ENCODE results near the gene CHST9.

Gene CHST9

DNA sequence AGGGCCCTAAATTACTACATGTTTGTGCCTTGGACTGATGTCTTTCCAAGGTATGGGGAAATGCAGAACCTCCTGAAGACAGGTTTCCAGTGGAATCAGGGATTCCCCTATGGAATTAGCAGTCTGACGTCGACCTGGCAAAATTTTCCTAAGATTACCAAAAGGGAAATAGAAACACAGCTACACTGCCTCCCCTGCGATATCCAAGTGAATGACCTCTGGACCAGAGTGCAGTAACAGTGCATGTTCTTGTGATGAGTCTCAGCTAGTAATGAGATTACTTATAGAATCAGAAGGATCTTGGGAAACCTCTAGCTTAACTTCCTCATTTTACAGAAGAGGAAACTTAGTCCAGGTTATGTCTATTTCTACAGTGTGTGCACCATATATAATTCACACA is 21.3 kb upstream of the CHST9 start:
- H3K36me3 ChIP-seq (ENCODE audit: control insufficient read depth, insufficient read depth, low read length) = no peaks in the 10 kb centered on the region
- H3K9me3 ChIP-seq (ENCODE audit: control insufficient read depth, insufficient read depth, low read length) = no peaks in the 10 kb centered on the region
- H3K4me3 ChIP-seq (ENCODE audit: low read depth, low read length) = no peak overlapping the region
- H3K9ac ChIP-seq (ENCODE audit: low read depth, low read length) = no peak overlapping the region
- no peaks in the 10 kb centered on the region for H3K4me1 ChIP-seq (ENCODE audit: control insufficient read depth, insufficient read depth, low read length)
- no peaks in the 10 kb centered on the region for H3K27me3 ChIP-seq (ENCODE audit: control insufficient read depth, insufficient read depth, low read length)

GRCh38 chr18:27202741-27203140 is 17.6 kb upstream of the CHST9 start:
- no peaks in the 10 kb centered on the region for H3K27me3 ChIP-seq (ENCODE audit: control insufficient read depth, insufficient read depth, low read length)
- H3K9me3 ChIP-seq (ENCODE audit: control insufficient read depth, insufficient read depth, low read length) = no peaks in the 10 kb centered on the region
- H3K9ac ChIP-seq (ENCODE audit: low read depth, low read length) = no peak overlapping the region
- H3K4me1 ChIP-seq (ENCODE audit: control insufficient read depth, insufficient read depth, low read length) = no peaks in the 10 kb centered on the region
- no peaks in the 10 kb centered on the region for H3K36me3 ChIP-seq (ENCODE audit: control insufficient read depth, insufficient read depth, low read length)
- no peak overlapping the region for H3K4me3 ChIP-seq (ENCODE audit: low read depth, low read length)

- no peak overlapping the region for H3K9ac ChIP-seq (ENCODE audit: low read depth, low read length)
- no peaks in the 10 kb centered on the region for H3K9me3 ChIP-seq (ENCODE audit: control insufficient read depth, insufficient read depth, low read length)
- no peaks in the 10 kb centered on the region for H3K27me3 ChIP-seq (ENCODE audit: control insufficient read depth, insufficient read depth, low read length)
- no peaks in the 10 kb centered on the region for H3K4me1 ChIP-seq (ENCODE audit: control insufficient read depth, insufficient read depth, low read length)
- no peaks in the 10 kb centered on the region for H3K36me3 ChIP-seq (ENCODE audit: control insufficient read depth, insufficient read depth, low read length)
- no peak overlapping the region for H3K4me3 ChIP-seq (ENCODE audit: low read depth, low read length)
Measured at GRCh38 chr18:27198036-27198435, 12.9 kb upstream of the CHST9 start.

GRCh38 chr18:27188309-27188708 is 3.2 kb upstream of the CHST9 start:
- Histone ChIP-seq H3K9me3 (ENCODE audit: control insufficient read depth, insufficient read depth, low read length) (no peaks in the 10 kb centered on the region), H3K9ac (ENCODE audit: low read depth, low read length) (no peak overlapping the region), H3K4me1 (ENCODE audit: control insufficient read depth, insufficient read depth, low read length) (peaks cover 5% of the 10 kb centered on the region), H3K36me3 (ENCODE audit: control insufficient read depth, insufficient read depth, low read length) (no peaks in the 10 kb centered on the region), H3K27me3 (ENCODE audit: control insufficient read depth, insufficient read depth, low read length) (no peaks in the 10 kb centered on the region), H3K4me3 (ENCODE audit: low read depth, low read length) (no peak overlapping the region)

GRCh38 chr18:27185897-27186296 is 789 bp upstream of the CHST9 start:
- Histone ChIP-seq H3K36me3 (ENCODE audit: control insufficient read depth, insufficient read depth, low read length) (no peaks in the 10 kb centered on the region), H3K27me3 (ENCODE audit: control insufficient read depth, insufficient read depth, low read length) (no peaks in the 10 kb centered on the region), H3K9me3 (ENCODE audit: control insufficient read depth, insufficient read depth, low read length) (no peaks in the 10 kb centered on the region), H3K9ac (ENCODE audit: low read depth, low read length) (no peak overlapping the region), H3K4me1 (ENCODE audit: control insufficient read depth, insufficient read depth, low read length) (peaks cover 14% of the 10 kb centered on the region), H3K4me3 (ENCODE audit: low read depth, low read length) (peak overlapping the region; percentile 57)

DNA sequence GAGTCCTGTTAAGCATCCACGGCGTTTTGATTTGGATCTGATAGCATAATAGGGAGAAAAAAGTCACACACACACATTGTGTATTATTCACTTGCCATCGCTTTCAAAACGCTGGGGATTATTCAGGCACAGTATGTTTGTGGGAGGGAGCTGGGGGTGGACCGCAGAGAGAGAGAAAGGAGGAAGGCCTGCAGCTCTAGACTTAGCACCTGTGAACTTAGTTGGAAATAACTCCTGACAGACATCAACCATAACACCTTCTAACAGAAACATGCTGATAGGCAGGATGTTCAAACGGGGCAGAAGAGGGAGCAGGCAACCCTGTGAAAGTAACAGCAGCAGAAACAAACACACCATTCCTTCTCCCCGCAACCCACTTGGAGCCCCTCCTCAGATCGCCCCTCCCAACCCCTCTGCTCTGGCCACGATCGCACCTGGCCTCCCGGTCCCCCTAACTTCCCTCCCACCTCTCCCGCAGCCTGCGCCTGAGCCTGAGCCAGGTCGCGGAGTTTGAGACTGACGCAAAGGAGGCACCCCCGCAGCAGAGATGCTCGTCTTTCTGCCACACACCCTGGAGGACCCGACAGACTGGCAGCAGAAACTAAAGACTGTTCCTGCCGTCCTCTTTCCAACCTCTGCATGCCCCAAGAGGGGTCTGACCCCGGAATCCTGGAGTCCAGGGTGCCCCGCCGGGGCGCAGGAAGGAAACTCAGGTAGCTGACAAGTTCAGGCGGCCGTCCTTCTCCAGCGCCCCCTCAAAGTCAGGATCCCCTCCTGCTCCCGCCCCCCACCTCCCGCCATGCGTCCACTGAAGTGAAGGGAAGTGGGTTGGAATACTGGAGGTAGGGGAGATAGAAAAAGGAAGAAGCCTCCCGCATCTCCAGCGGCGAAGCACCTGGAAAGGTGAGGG is 738 bp downstream of the CHST9 start:
- Histone ChIP-seq H3K9me3 (ENCODE audit: control insufficient read depth, insufficient read depth, low read length) (no peaks in the 10 kb centered on the region), H3K4me1 (ENCODE audit: control insufficient read depth, insufficient read depth, low read length) (peaks cover 14% of the 10 kb centered on the region), H3K9ac (ENCODE audit: low read depth, low read length) (peak overlapping the region; percentile 28), H3K36me3 (ENCODE audit: control insufficient read depth, insufficient read depth, low read length) (no peaks in the 10 kb centered on the region), H3K27me3 (ENCODE audit: control insufficient read depth, insufficient read depth, low read length) (no peaks in the 10 kb centered on the region), H3K4me3 (ENCODE audit: low read depth, low read length) (peak overlapping the region; percentile 65)

- Histone ChIP-seq H3K4me1 (ENCODE audit: control insufficient read depth, insufficient read depth, low read length) (peaks cover 30% of the 10 kb centered on the region), H3K4me3 (ENCODE audit: low read depth, low read length) (no peak overlapping the region), H3K9me3 (ENCODE audit: control insufficient read depth, insufficient read depth, low read length) (no peaks in the 10 kb centered on the region), H3K27me3 (ENCODE audit: control insufficient read depth, insufficient read depth, low read length) (no peaks in the 10 kb centered on the region), H3K9ac (ENCODE audit: low read depth, low read length) (no peak overlapping the region), H3K36me3 (ENCODE audit: control insufficient read depth, insufficient read depth, low read length) (no peaks in the 10 kb centered on the region)
Measured at GRCh38 chr18:27181726-27182125, 3.4 kb downstream of the CHST9 start.

GRCh38 chr18:27178424-27178823 is 6.7 kb downstream of the CHST9 start:
- H3K27me3 ChIP-seq (ENCODE audit: control insufficient read depth, insufficient read depth, low read length) = no peaks in the 10 kb centered on the region
- H3K36me3 ChIP-seq (ENCODE audit: control insufficient read depth, insufficient read depth, low read length) = no peaks in the 10 kb centered on the region
- no peaks in the 10 kb centered on the region for H3K9me3 ChIP-seq (ENCODE audit: control insufficient read depth, insufficient read depth, low read length)
- peaks cover 39% of the 10 kb centered on the region for H3K4me1 ChIP-seq (ENCODE audit: control insufficient read depth, insufficient read depth, low read length)
- H3K9ac ChIP-seq (ENCODE audit: low read depth, low read length) = no peak overlapping the region
- no peak overlapping the region for H3K4me3 ChIP-seq (ENCODE audit: low read depth, low read length)

DNA sequence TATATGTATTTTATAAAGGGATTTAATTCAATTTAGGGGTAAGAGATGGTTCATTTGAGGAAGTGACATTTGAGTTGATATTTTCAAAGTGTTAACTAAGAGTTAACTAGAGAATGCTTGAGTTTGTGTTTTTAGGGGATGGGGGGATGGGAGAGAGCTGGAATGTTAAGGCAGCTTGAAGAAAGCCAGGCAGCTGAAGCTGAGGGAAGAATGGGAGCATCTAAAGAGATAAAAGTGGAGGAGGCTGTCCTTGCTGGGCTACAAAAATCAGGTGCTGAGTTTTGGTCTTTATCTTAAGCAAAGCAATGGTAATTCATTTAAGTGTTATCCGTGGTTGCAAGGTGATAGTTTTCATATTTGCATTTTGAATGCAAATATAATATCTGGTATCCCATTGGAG is 9.2 kb downstream of the CHST9 start:
- Histone ChIP-seq H3K4me1 (ENCODE audit: control insufficient read depth, insufficient read depth, low read length) (peaks cover 29% of the 10 kb centered on the region), H3K9ac (ENCODE audit: low read depth, low read length) (no peak overlapping the region), H3K4me3 (ENCODE audit: low read depth, low read length) (no peak overlapping the region), H3K9me3 (ENCODE audit: control insufficient read depth, insufficient read depth, low read length) (no peaks in the 10 kb centered on the region), H3K36me3 (ENCODE audit: control insufficient read depth, insufficient read depth, low read length) (no peaks in the 10 kb centered on the region), H3K27me3 (ENCODE audit: control insufficient read depth, insufficient read depth, low read length) (no peaks in the 10 kb centered on the region)

DNA sequence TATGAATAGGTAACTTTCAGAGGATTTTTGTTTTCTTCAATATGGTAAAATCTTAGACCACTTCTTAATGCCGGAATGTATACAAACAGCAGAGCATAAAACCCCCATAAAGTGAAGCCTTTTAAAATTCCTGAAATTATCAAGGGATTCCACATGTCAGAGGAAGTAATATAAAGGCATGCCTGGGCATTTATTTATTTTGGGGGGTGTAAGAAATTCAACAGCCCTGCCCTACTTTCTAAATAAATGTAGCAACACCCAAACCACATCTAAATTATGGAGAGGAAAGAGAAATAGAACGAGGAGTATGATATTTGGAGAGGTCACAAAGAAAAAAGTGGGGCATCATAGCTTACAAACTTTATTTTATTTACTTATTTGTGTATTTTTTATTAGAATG is 9.9 kb downstream of the CHST9 start:
- no peaks in the 10 kb centered on the region for H3K9me3 ChIP-seq (ENCODE audit: control insufficient read depth, insufficient read depth, low read length)
- no peak overlapping the region for H3K4me3 ChIP-seq (ENCODE audit: low read depth, low read length)
- peaks cover 29% of the 10 kb centered on the region for H3K4me1 ChIP-seq (ENCODE audit: control insufficient read depth, insufficient read depth, low read length)
- H3K36me3 ChIP-seq (ENCODE audit: control insufficient read depth, insufficient read depth, low read length) = no peaks in the 10 kb centered on the region
- no peak overlapping the region for H3K9ac ChIP-seq (ENCODE audit: low read depth, low read length)
- no peaks in the 10 kb centered on the region for H3K27me3 ChIP-seq (ENCODE audit: control insufficient read depth, insufficient read depth, low read length)

- Histone ChIP-seq H3K9ac (ENCODE audit: low read depth, low read length) (no peak overlapping the region), H3K27me3 (ENCODE audit: control insufficient read depth, insufficient read depth, low read length) (no peaks in the 10 kb centered on the region), H3K4me1 (ENCODE audit: control insufficient read depth, insufficient read depth, low read length) (peaks cover 16% of the 10 kb centered on the region), H3K9me3 (ENCODE audit: control insufficient read depth, insufficient read depth, low read length) (no peaks in the 10 kb centered on the region), H3K4me3 (ENCODE audit: low read depth, low read length) (no peak overlapping the region), H3K36me3 (ENCODE audit: control insufficient read depth, insufficient read depth, low read length) (no peaks in the 10 kb centered on the region)
Measured at GRCh38 chr18:27171993-27172392, 13.1 kb downstream of the CHST9 start.

- Histone ChIP-seq H3K36me3 (ENCODE audit: control insufficient read depth, insufficient read depth, low read length) (peaks cover 3% of the 10 kb centered on the region), H3K4me1 (ENCODE audit: control insufficient read depth, insufficient read depth, low read length) (no peaks in the 10 kb centered on the region), H3K9me3 (ENCODE audit: control insufficient read depth, insufficient read depth, low read length) (peaks cover 2% of the 10 kb centered on the region), H3K9ac (ENCODE audit: low read depth, low read length) (no peak overlapping the region), H3K27me3 (ENCODE audit: control insufficient read depth, insufficient read depth, low read length) (no peaks in the 10 kb centered on the region), H3K4me3 (ENCODE audit: low read depth, low read length) (no peak overlapping the region)
Measured at GRCh38 chr18:27165412-27165811, 19.7 kb downstream of the CHST9 start.

Measured in iPS-15b (cell line).